HL-60 (cell line): ENCODE measurements around the gene ANKS1B.

Source experiments
- DNase-seq, 2 experiments: peaks; one replicate each; pipeline ENCODE4 v3.0.0-alpha.2; 2010 to 2020; ENCODE audit warnings: low read depth in 1 of 2, low spot score in 1 of 2
- H3K27ac ChIP-seq: fragments of 250-450 bp; sonication (Bioruptor Pico); replicated peaks from 2 replicates; pipeline ENCODE4 v1.5.1; 2020; ENCODE audit warnings: mild to moderate bottlenecking, moderate library complexity
- H3K27me3 ChIP-seq: fragments of 250-450 bp; sonication (Bioruptor Pico); 2 replicates; pipeline ENCODE4 v1.5.1; 2021; ENCODE audit warnings: mild to moderate bottlenecking, moderate library complexity; ENCODE audit not compliant: insufficient read depth, poor library complexity, severe bottlenecking
- H3K4me3 ChIP-seq: replicated peaks from 2 replicates; pipeline ENCODE4 v1.5.1; 2011; ENCODE audit warnings: mild to moderate bottlenecking, control low read depth, low read length; ENCODE audit not compliant: insufficient read depth
- CTCF ChIP-seq: IDR thresholded peaks from one replicate; pipeline ENCODE4 v1.5.1; 2011; ENCODE audit warnings: low read length, control low read depth, inconsistent platforms; ENCODE audit not compliant: insufficient read depth
- GABPA ChIP-seq: IDR thresholded peaks from 2 replicates; pipeline ENCODE4 v1.6.1; 2012; ENCODE audit warnings: low read depth
- POLR2AphosphoS5 ChIP-seq: IDR thresholded peaks from 2 replicates; pipeline ENCODE4 v1.6.1; 2012; ENCODE audit warnings: low read depth
- SPI1 ChIP-seq: IDR thresholded peaks from 2 replicates; pipeline ENCODE4 v1.6.1; 2012; ENCODE audit warnings: low read depth, mild to moderate bottlenecking, borderline replicate concordance
- TF ChIP-seq, protein P1 (sequence below): IDR thresholded peaks from 2 replicates; pipeline ENCODE4 v1.6.1; 2012; ENCODE audit warnings: low read depth; ENCODE audit not compliant: insufficient replicate concordance

ANKS1B gene

DNA sequence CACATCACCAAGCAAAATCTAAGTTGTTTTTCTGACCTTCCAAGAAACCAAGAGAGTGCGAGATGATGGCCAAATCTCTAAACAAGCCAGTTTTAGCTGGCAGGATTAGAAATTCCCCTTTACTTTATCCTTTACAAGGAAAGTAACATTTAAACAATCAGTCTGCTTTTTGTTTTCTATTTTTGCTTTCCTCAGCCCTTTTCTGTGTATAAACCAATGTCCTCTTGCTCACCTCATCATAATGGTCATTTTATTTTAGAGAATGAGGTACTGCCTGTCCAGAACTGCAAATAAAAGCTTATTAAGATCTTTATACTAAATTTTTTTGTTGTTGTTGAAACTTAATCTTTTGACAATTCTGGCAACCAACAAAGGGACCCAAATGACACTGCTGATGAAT, 779.6 kb downstream of the ANKS1B start:
- DNase-seq = no peak
- TF ChIP-seq, protein P1, sequence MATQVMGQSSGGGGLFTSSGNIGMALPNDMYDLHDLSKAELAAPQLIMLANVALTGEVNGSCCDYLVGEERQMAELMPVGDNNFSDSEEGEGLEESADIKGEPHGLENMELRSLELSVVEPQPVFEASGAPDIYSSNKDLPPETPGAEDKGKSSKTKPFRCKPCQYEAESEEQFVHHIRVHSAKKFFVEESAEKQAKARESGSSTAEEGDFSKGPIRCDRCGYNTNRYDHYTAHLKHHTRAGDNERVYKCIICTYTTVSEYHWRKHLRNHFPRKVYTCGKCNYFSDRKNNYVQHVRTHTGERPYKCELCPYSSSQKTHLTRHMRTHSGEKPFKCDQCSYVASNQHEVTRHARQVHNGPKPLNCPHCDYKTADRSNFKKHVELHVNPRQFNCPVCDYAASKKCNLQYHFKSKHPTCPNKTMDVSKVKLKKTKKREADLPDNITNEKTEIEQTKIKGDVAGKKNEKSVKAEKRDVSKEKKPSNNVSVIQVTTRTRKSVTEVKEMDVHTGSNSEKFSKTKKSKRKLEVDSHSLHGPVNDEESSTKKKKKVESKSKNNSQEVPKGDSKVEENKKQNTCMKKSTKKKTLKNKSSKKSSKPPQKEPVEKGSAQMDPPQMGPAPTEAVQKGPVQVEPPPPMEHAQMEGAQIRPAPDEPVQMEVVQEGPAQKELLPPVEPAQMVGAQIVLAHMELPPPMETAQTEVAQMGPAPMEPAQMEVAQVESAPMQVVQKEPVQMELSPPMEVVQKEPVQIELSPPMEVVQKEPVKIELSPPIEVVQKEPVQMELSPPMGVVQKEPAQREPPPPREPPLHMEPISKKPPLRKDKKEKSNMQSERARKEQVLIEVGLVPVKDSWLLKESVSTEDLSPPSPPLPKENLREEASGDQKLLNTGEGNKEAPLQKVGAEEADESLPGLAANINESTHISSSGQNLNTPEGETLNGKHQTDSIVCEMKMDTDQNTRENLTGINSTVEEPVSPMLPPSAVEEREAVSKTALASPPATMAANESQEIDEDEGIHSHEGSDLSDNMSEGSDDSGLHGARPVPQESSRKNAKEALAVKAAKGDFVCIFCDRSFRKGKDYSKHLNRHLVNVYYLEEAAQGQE = no peak
- TF ChIP-seq SPI1 (no peak), GABPA (no peak), POLR2AphosphoS5 (no peak), CTCF (no peak)
- no peak overlapping the region for H3K4me3 ChIP-seq
- no peaks in the 10 kb centered on the region for H3K27me3 ChIP-seq
- H3K27ac ChIP-seq = no peak overlapping the region

GRCh38 chr12:99201906-99202645, 782.7 kb downstream of the ANKS1B start:
- TF ChIP-seq POLR2AphosphoS5 = no peak
- TF ChIP-seq GABPA = no peak
- TF ChIP-seq, protein P1 = no peak
- TF ChIP-seq CTCF = no peak
- TF ChIP-seq SPI1 = no peak
- Histone ChIP-seq H3K27me3 (no peaks in the 10 kb centered on the region), H3K27ac (no peak overlapping the region), H3K4me3 (no peak overlapping the region)
- no peak for DNase-seq

- no peak for TF ChIP-seq POLR2AphosphoS5
- TF ChIP-seq, protein P1 = no peak
- no peak for TF ChIP-seq CTCF
- no peak for TF ChIP-seq SPI1
- no peak for TF ChIP-seq GABPA
- H3K4me3 ChIP-seq = no peak overlapping the region
- no peak for DNase-seq
- no peaks in the 10 kb centered on the region for H3K27me3 ChIP-seq
- H3K27ac ChIP-seq = no peak overlapping the region
Observed at GRCh38 chr12:99200711-99201384, 783.9 kb downstream of the ANKS1B start.
